Measurements from ENCODE around the gene SEC63.

DNA sequence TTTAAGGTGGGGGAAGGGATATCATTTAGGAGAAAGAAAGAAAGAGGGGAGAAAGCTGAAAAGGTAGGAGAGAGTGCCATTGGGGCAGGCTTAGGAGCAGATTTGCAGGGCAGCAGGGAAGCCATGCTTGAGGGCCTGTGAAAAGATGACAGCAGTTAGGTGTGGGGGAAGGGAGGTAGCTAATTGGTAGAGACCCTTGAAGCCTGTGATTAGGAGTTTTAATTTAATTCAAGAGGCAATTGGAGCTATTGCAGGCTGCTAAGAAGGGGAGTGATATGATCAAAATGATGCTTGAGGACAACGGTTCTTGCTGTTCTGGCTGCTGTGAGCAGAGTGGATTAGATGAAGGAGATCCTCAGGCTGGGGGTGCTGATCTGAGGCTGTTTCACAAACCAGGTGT, 24.5 kb upstream of the SEC63 start:
- TF ChIP-seq, protein P1, sequence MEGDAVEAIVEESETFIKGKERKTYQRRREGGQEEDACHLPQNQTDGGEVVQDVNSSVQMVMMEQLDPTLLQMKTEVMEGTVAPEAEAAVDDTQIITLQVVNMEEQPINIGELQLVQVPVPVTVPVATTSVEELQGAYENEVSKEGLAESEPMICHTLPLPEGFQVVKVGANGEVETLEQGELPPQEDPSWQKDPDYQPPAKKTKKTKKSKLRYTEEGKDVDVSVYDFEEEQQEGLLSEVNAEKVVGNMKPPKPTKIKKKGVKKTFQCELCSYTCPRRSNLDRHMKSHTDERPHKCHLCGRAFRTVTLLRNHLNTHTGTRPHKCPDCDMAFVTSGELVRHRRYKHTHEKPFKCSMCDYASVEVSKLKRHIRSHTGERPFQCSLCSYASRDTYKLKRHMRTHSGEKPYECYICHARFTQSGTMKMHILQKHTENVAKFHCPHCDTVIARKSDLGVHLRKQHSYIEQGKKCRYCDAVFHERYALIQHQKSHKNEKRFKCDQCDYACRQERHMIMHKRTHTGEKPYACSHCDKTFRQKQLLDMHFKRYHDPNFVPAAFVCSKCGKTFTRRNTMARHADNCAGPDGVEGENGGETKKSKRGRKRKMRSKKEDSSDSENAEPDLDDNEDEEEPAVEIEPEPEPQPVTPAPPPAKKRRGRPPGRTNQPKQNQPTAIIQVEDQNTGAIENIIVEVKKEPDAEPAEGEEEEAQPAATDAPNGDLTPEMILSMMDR (IDR thresholded peaks at IDR 0.05; ENCODE audit: low read depth, low read length), result no peak
- TF ChIP-seq EZH2phosphoT487 (IDR thresholded peaks at IDR 0.05; ENCODE audit: low read depth), result no peak

All from OCI-LY3 (cell line).